ENCODE data around the gene MAMLD1.

DNA sequence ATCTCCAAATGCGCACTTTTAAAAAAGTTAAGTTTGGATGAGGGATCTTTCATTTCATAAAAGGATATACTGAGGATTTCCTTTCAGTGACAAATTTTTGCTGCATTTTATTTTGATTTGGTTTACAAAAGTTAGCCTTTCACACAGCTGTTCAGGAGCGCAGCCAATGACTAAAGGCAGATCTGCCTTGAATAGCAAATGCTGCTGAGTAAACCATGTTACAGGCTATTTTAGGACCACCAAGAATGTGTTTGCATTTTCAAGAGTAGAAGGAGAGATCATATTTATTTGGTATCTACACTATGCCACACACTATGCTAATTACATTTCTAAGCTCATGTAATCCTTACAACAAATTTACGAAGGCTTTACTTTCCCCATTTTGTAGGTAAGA lies 92.1 kb downstream of the MAMLD1 start:
- TF ChIP-seq, protein P1, sequence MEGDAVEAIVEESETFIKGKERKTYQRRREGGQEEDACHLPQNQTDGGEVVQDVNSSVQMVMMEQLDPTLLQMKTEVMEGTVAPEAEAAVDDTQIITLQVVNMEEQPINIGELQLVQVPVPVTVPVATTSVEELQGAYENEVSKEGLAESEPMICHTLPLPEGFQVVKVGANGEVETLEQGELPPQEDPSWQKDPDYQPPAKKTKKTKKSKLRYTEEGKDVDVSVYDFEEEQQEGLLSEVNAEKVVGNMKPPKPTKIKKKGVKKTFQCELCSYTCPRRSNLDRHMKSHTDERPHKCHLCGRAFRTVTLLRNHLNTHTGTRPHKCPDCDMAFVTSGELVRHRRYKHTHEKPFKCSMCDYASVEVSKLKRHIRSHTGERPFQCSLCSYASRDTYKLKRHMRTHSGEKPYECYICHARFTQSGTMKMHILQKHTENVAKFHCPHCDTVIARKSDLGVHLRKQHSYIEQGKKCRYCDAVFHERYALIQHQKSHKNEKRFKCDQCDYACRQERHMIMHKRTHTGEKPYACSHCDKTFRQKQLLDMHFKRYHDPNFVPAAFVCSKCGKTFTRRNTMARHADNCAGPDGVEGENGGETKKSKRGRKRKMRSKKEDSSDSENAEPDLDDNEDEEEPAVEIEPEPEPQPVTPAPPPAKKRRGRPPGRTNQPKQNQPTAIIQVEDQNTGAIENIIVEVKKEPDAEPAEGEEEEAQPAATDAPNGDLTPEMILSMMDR (IDR thresholded peaks at IDR 0.05; ENCODE audit: low read length): no peak
- TF ChIP-seq EZH2 (IDR thresholded peaks at IDR 0.05; ENCODE audit: borderline replicate concordance, low read length): no peak

Measured in OCI-LY1 (cell line).